IMR-90 (cell line): ENCODE results near the gene NCKAP5. TPM values are rescaled to one million over a fixed set of nuclear protein-coding genes. Genes with fewer than 3 reads are reported as not detected.

Experiments
- ATAC-seq: fragments of 200-7000 bp; cut with Tn5 transposase; 2 replicates; pipeline ENCODE4 v1.9.1; 2020; ENCODE audit warnings: low read depth, mild to moderate bottlenecking, moderate library complexity
- BruUV-seq: library from RNA; stranded (reverse); fragments of 400-500 nt; replicated peaks from 2 replicates; lab custom pipeline; 2021; lab: Mats Ljungman, UMichigan
- CTCF ChIA-PET: fragments of 300-600 bp; formaldehyde crosslinking; extraction: SDS; loops from one replicate; lab custom pipeline; 2021; ENCODE audit warnings: antibody characterized with exemption; lab: Yijun Ruan, JAX
- POLR2A ChIA-PET: fragments of 300-600 bp; sonication (Branson Sonifier 250); formaldehyde crosslinking; loops from one replicate; lab custom pipeline; 2022; ENCODE audit warnings: antibody characterized with exemption; ENCODE audit not compliant: unreplicated experiment; lab: Charles Lee
- DNase-seq: peaks from one replicate; pipeline ENCODE4 v3.0.0; 2013
- H2AFZ ChIP-seq: replicated peaks from 2 replicates; pipeline ENCODE3; 2013; ENCODE audit warnings: low read length, mild to moderate bottlenecking; ENCODE audit not compliant: poor library complexity
- H2AK5ac ChIP-seq: 2 replicates; pipeline ENCODE4 v1.6.1; 2013; ENCODE audit warnings: low read depth, low read length, inconsistent platforms
- H2AK9ac ChIP-seq: replicated peaks from 2 replicates; pipeline ENCODE3; 2013; ENCODE audit warnings: mild to moderate bottlenecking, low read depth, low read length, moderate library complexity; ENCODE audit not compliant: poor library complexity
- H2BK120ac ChIP-seq: 2 replicates; pipeline ENCODE4 v1.6.1; 2013; ENCODE audit warnings: low read depth, low read length, inconsistent platforms
- H2BK15ac ChIP-seq: 3 replicates; pipeline ENCODE4 v1.6.1; 2013; ENCODE audit warnings: low read depth, low read length, inconsistent platforms
- H2BK20ac ChIP-seq: 2 replicates; pipeline ENCODE4 v1.6.1; 2013; ENCODE audit warnings: low read depth, mild to moderate bottlenecking, inconsistent platforms, low read length, moderate library complexity
- H2BK5ac ChIP-seq: 2 replicates; pipeline ENCODE4 v1.6.1; 2013; ENCODE audit warnings: mild to moderate bottlenecking, low read depth, low read length, inconsistent platforms; ENCODE audit not compliant: poor library complexity, severe bottlenecking
- H3K14ac ChIP-seq: replicated peaks from 2 replicates; pipeline ENCODE4 v1.6.1; 2013; ENCODE audit warnings: low read depth, low read length, inconsistent platforms
- H3K18ac ChIP-seq: 2 replicates; pipeline ENCODE4 v1.6.1; 2013; ENCODE audit warnings: low read depth, low read length, control low read depth
- H3K23ac ChIP-seq: 2 replicates; pipeline ENCODE4 v1.6.1; 2013; ENCODE audit warnings: low read depth, low read length, inconsistent platforms
- H3K27ac ChIP-seq: 2 replicates; pipeline ENCODE4 v1.5.1; 2013; ENCODE audit warnings: mild to moderate bottlenecking, control low read depth, low read length; ENCODE audit not compliant: insufficient read depth
- H3K27me3 ChIP-seq: 2 replicates; pipeline ENCODE4 v1.6.1; 2013; ENCODE audit warnings: low read length; ENCODE audit not compliant: control insufficient read depth, insufficient read depth
- H3K36me3 ChIP-seq: 2 replicates; pipeline ENCODE4 v1.6.1; 2013; ENCODE audit warnings: low read length, mixed read lengths; ENCODE audit not compliant: control insufficient read depth, insufficient read depth
- H3K4ac ChIP-seq: 2 replicates; pipeline ENCODE4 v1.6.1; 2013; ENCODE audit warnings: low read depth, low read length, inconsistent platforms
- H3K4me1 ChIP-seq: 2 replicates; pipeline ENCODE4 v1.6.1; 2013; ENCODE audit warnings: low read length, mixed read lengths; ENCODE audit not compliant: control insufficient read depth, insufficient read depth
- H3K4me2 ChIP-seq: 2 replicates; pipeline ENCODE4 v1.6.1; 2013; ENCODE audit warnings: low read depth, mild to moderate bottlenecking, control low read depth, low read length, moderate library complexity
- H3K4me3 ChIP-seq: 2 replicates; pipeline ENCODE4 v1.5.1; 2013; ENCODE audit warnings: low read depth, mild to moderate bottlenecking, control low read depth, low read length, moderate library complexity; ENCODE audit not compliant: insufficient read depth
- H3K56ac ChIP-seq: 2 replicates; pipeline ENCODE4 v1.6.1; 2013; ENCODE audit warnings: low read length, inconsistent platforms; ENCODE audit not compliant: insufficient read depth; ENCODE audit errors: extremely low read depth
- H3K79me1 ChIP-seq, 2 experiments: 2 replicates each; pipeline ENCODE4 v1.6.1; 2013; ENCODE audit warnings: low read length in 2 of 2, inconsistent platforms in 1 of 2, low read depth in 1 of 2
- H3K9ac ChIP-seq: 2 replicates; pipeline ENCODE4 v1.6.1; 2013; ENCODE audit warnings: low read depth, low read length, control low read depth
- H3K9me1 ChIP-seq: 2 replicates; pipeline ENCODE4 v1.6.1; 2013; ENCODE audit warnings: low read length, inconsistent platforms; ENCODE audit not compliant: insufficient read depth
- H3K9me3 ChIP-seq: 2 replicates; pipeline ENCODE4 v1.6.1; 2013; ENCODE audit warnings: low read length; ENCODE audit not compliant: control insufficient read depth, insufficient read depth
- H4K20me1 ChIP-seq: 2 replicates; pipeline ENCODE4 v1.6.1; 2013; ENCODE audit warnings: low read length, inconsistent platforms; ENCODE audit not compliant: insufficient read depth
- H4K5ac ChIP-seq: 2 replicates; pipeline ENCODE4 v1.6.1; 2013; ENCODE audit warnings: mild to moderate bottlenecking, low read depth, low read length, control low read depth
- H4K8ac ChIP-seq, 2 experiments: 2 replicates each; pipeline ENCODE4 v1.6.1; 2013; ENCODE audit warnings: low read depth in 2 of 2, low read length in 2 of 2, control low read depth in 1 of 2, inconsistent platforms in 1 of 2
- H4K91ac ChIP-seq: 2 replicates; pipeline ENCODE4 v1.6.1; 2013; ENCODE audit warnings: low read depth, low read length, inconsistent platforms; ENCODE audit not compliant: insufficient read depth
- BHLHE40 ChIP-seq: fragments of 150-350 bp; IDR thresholded peaks from 2 replicates; pipeline ENCODE4 v1.6.1; 2016; ENCODE audit warnings: mild to moderate bottlenecking, low read depth, low read length
- CEBPB ChIP-seq: IDR thresholded peaks from 2 replicates; pipeline ENCODE4 v1.6.1; 2012; ENCODE audit warnings: low read depth, low read length, improper control_type of control experiment
- ELK1 ChIP-seq: fragments of 150-350 bp; IDR thresholded peaks from 2 replicates; pipeline ENCODE4 v1.6.1; 2016; ENCODE audit warnings: low read depth, mild to moderate bottlenecking, low read length, moderate library complexity, borderline replicate concordance
- MAZ ChIP-seq: IDR thresholded peaks from 2 replicates; pipeline ENCODE4 v1.6.1; 2012; ENCODE audit warnings: low read depth, mild to moderate bottlenecking, low read length, improper control_type of control experiment, moderate library complexity, borderline replicate concordance
- POLR2A ChIP-seq: IDR thresholded peaks from 2 replicates; pipeline ENCODE4 v1.6.1; 2012; ENCODE audit warnings: mild to moderate bottlenecking, low read depth, low read length
- RAD21 ChIP-seq: IDR thresholded peaks from 2 replicates; pipeline ENCODE4 v1.6.1; 2012; ENCODE audit warnings: low read length, improper control_type of control experiment
- RFX5 ChIP-seq: IDR thresholded peaks from 2 replicates; pipeline ENCODE4 v1.8.0; 2012; ENCODE audit warnings: low read depth, mild to moderate bottlenecking, low read length, moderate library complexity
- SMC3 ChIP-seq: fragments of 150-350 bp; IDR thresholded peaks from 2 replicates; pipeline ENCODE4 v1.6.1; 2016; ENCODE audit warnings: low read depth, mild to moderate bottlenecking, antibody characterized with exemption, low read length, moderate library complexity
- WGBS, 2 experiments: methylation state at CpG; one replicate each; pipeline versions ENCODE4 v1.1.5 to v1.1.7; 2013; ENCODE audit warnings: missing lambda C conversion rate in 2 of 2; ENCODE audit not compliant: insufficient read length in 1 of 2; ENCODE audit errors: extremely low coverage in 2 of 2; 5-methylcytosine and 5-hydroxymethylcytosine counted together
- dilution Hi-C: fragments of 300-500 bp; cut with HindIII; formaldehyde crosslinking; loops from one replicate; pipeline ENCODE4 v1.14.3; 2018; ENCODE audit warnings: low sequenced_read_pairs; ENCODE audit not compliant: unreplicated experiment
- in situ Hi-C: fragments of 300-500 bp; cut with MboI; formaldehyde crosslinking; loops from 3 replicates; pipeline ENCODE4 v1.14.3; 2019; ENCODE audit warnings: low sequenced_read_pairs, inconsistent platforms, mixed read lengths
- intact Hi-C: fragments of 100-400 bp; cut with micrococcal nuclease; formaldehyde crosslinking; loops from 2 replicates; pipeline ENCODE4 v1.10.0; 2022
- polyA plus RNA-seq, 3 experiments: library from polyadenylated mRNA; depleted of rRNA; stranded (reverse); fragments of >200 nt; gene quantifications; 2 replicates each; pipeline ENCODE4 v1.2.3, GENCODE V29; 2012; ENCODE audit warnings: low replicate concordance in 1 of 3
- total RNA-seq: library from RNA; depleted of rRNA; stranded (reverse); fragments of >200 nt; gene quantifications from 2 replicates; pipeline ENCODE4 v1.2.3, GENCODE V29; 2012

NCKAP5 gene
- total and polyA plus RNA-seq, 2 of the 4 experiments (the other 2 are of a cell fraction): 2.7 to 3.9 TPM

GRCh38 chr2:133409581-133410285 lies 158.5 kb downstream of the NCKAP5 start:
- Histone ChIP-seq H2BK15ac (no peak overlapping the region), H2BK20ac (no peak overlapping the region; the same call in 1 of the 2 replicates), H3K9me1 (peaks cover 11% of the 10 kb centered on the region), H3K36me3 (no peaks in the 10 kb centered on the region), H3K56ac (no peak overlapping the region), H2AK9ac (no peak overlapping the region), H2AK5ac (0 out of 2 replicates have a peak overlapping the region, but pooled peaks have one; percentile 38), H3K9ac (no peak overlapping the region), H3K14ac (no peak overlapping the region), H3K23ac (no peak overlapping the region), H2BK5ac (no peak overlapping the region), H3K27ac (no peak overlapping the region), H3K27me3 (no peaks in the 10 kb centered on the region), H3K4ac (no peak overlapping the region), H3K4me1 (peaks cover 9% of the 10 kb centered on the region), H4K20me1 (no peaks in the 10 kb centered on the region), H3K4me3 (no peak overlapping the region), H2AFZ (no peak overlapping the region), H3K9me3 (no peaks in the 10 kb centered on the region), H3K79me1 (0 out of 4 replicates have a peak, but pooled peaks cover 0 to 6% of the 10 kb centered on the region in 2 experiments), H4K91ac (no peak overlapping the region), H4K8ac (no peak overlapping the region), H3K4me2 (no peak overlapping the region), H4K5ac (no peak overlapping the region), H3K18ac (no peak overlapping the region), H2BK120ac (no peak overlapping the region; the same call in 1 of the 2 replicates)
- in situ Hi-C loops: no loop called here
- no peak for DNase-seq
- dilution Hi-C loops: no loop called here
- no TSS peak for BruUV-seq
- intact Hi-C loops: loop anchor here (10.0 kb wide), 2 partner anchors 215 to 375 kb away; no protein-coding TSS in a partner anchor
- TF ChIP-seq BHLHE40: no peak
- no peak for TF ChIP-seq RAD21
- TF ChIP-seq CEBPB: no peak
- no peak for TF ChIP-seq ELK1
- no peak for TF ChIP-seq SMC3
- no peak for TF ChIP-seq POLR2A
- no peak for TF ChIP-seq MAZ
- TF ChIP-seq RFX5: no peak
- POLR2A ChIA-PET: no interaction called here
- CTCF ChIA-PET: interaction anchor here (1.0 kb wide), 1 partner anchor 17 kb away, joined by 4 read pairs; no protein-coding TSS in a partner anchor
- no CpG with 5 or more reads among the region's 5 CpGs for WGBS, 2 experiments
- no peak for ATAC-seq
